Keratinocyte (primary cell): Measurements from ENCODE around the gene NVL. TPM values are rescaled to one million over a fixed set of nuclear protein-coding genes. Genes with fewer than 3 reads are reported as not detected.

Source experiments
- DNase-seq: peaks from one replicate; pipeline ENCODE4 v3.0.0-alpha.2; 2011; ENCODE audit warnings: low read depth, missing footprints, low spot score
- FAIRE-seq: peaks from 2 replicates; lab custom pipeline; 2011; peaks lifted over from hg19 to GRCh38; lab: Jason Lieb, UNC
- H2AFZ ChIP-seq: 2 replicates; pipeline ENCODE4 v1.6.0; 2012; ENCODE audit warnings: low read length, control low read depth, inconsistent platforms; ENCODE audit not compliant: control insufficient read depth
- H3K27ac ChIP-seq: 2 replicates; pipeline ENCODE4 v1.5.1; 2011; ENCODE audit warnings: low read length; ENCODE audit not compliant: control insufficient read depth, insufficient read depth
- H3K27me3 ChIP-seq: 3 replicates; pipeline ENCODE4 v1.6.0; 2011; ENCODE audit warnings: low read length; ENCODE audit not compliant: control insufficient read depth, insufficient read depth; ENCODE audit errors: extremely low read depth
- H3K36me3 ChIP-seq, 2 experiments: 2 replicates in 1 of 2; 3 replicates in 1 of 2; pipeline ENCODE4 v1.5.1; 2011; ENCODE audit warnings: low read length in 2 of 2, mild to moderate bottlenecking in 1 of 2; ENCODE audit not compliant: control insufficient read depth in 2 of 2, insufficient read depth in 2 of 2; ENCODE audit errors: extremely low read depth in 1 of 2
- H3K4me1 ChIP-seq: 3 replicates; pipeline ENCODE4 v1.5.1; 2011; ENCODE audit warnings: low read length; ENCODE audit not compliant: control insufficient read depth, insufficient read depth; ENCODE audit errors: extremely low read depth
- H3K4me2 ChIP-seq: 3 replicates; pipeline ENCODE4 v1.6.0; 2011; ENCODE audit warnings: low read depth, low read length; ENCODE audit not compliant: control insufficient read depth, insufficient read depth; ENCODE audit errors: extremely low read depth
- H3K4me3 ChIP-seq, 3 experiments: fragments of 200-600 bp in 1 of 3; sonication (generic) in 1 of 3; 2 replicates in 2 of 3; 3 replicates in 1 of 3; pipeline ENCODE4 v1.5.1; 2011 to 2016; ENCODE audit warnings: low read length in 3 of 3, mild to moderate bottlenecking in 3 of 3, control low read depth in 2 of 3, inconsistent platforms in 1 of 3, low read depth in 1 of 3, mixed read lengths in 1 of 3, mixed run types in 1 of 3, moderate library complexity in 1 of 3; ENCODE audit not compliant: control insufficient read depth in 2 of 3, insufficient read depth in 2 of 3; ENCODE audit errors: extremely low read depth in 1 of 3
- H3K79me2 ChIP-seq: 2 replicates; pipeline ENCODE4 v1.6.0; 2012; ENCODE audit warnings: low read length; ENCODE audit not compliant: control insufficient read depth, insufficient read depth
- H3K9ac ChIP-seq: 3 replicates; pipeline ENCODE4 v1.6.0; 2011; ENCODE audit warnings: low read length; ENCODE audit not compliant: control insufficient read depth, insufficient read depth; ENCODE audit errors: extremely low read depth
- H3K9me1 ChIP-seq: 3 replicates; pipeline ENCODE4 v1.6.0; 2011; ENCODE audit warnings: low read length; ENCODE audit not compliant: control insufficient read depth, insufficient read depth; ENCODE audit errors: extremely low read depth
- H3K9me3 ChIP-seq: 2 replicates; pipeline ENCODE4 v1.5.1; 2012; ENCODE audit warnings: low read depth, low read length; ENCODE audit not compliant: control insufficient read depth
- H4K20me1 ChIP-seq: 3 replicates; pipeline ENCODE4 v1.6.0; 2011; ENCODE audit warnings: low read length; ENCODE audit not compliant: control insufficient read depth, insufficient read depth; ENCODE audit errors: extremely low read depth
- CTCF ChIP-seq, 3 experiments: IDR thresholded peaks in 1 of 3; conservative IDR thresholded peaks in 1 of 3; optimal IDR thresholded peaks in 1 of 3; 2 replicates in 2 of 3; 3 replicates in 1 of 3; pipeline versions ENCODE3 to v1.5.1; 2011; ENCODE audit warnings: low read length in 3 of 3, mild to moderate bottlenecking in 3 of 3, moderate library complexity in 2 of 3, control low read depth in 1 of 3, inconsistent platforms in 1 of 3; ENCODE audit not compliant: insufficient read depth in 2 of 3; ENCODE audit errors: extremely low read depth in 1 of 3
- EZH2 ChIP-seq: IDR thresholded peaks from one replicate; pipeline ENCODE4 v1.6.1; 2012; ENCODE audit warnings: inconsistent platforms, mild to moderate bottlenecking, low read length, moderate library complexity
- dilution Hi-C: fragments of 300-500 bp; cut with MboI; formaldehyde crosslinking; loops from one replicate; pipeline ENCODE4 v1.7.0; 2020; ENCODE audit warnings: low sequenced_read_pairs; ENCODE audit not compliant: extremely low pct_ligation_motif_present
- polyA plus RNA-seq, 5 experiments: library from polyadenylated mRNA; depleted of rRNA in 3 of 5; stranded (reverse) in 3 of 5; stranded (forward) in 1 of 5; unstranded in 1 of 5; fragments of >200 nt; gene quantifications; 1 replicate in 1 of 5; 2 replicates in 3 of 5; 3 replicates in 1 of 5; pipeline versions ENCODE4 v1.2.1 to v1.2.3, GENCODE V29; 2011 to 2012; ENCODE audit warnings: missing spikeins in 2 of 5, low read depth in 1 of 5, low replicate concordance in 1 of 5

NVL gene
- polyA plus RNA-seq, 1 donor (not counting 4 experiments of a cell fraction or from before 2014, with no cell fraction given): 24.9 TPM

GRCh38 chr1:224256640-224257039, 73.3 kb downstream of the NVL start:
- Histone ChIP-seq H3K27ac (no peak overlapping the region), H3K4me1 (no peaks in the 10 kb centered on the region), H3K27me3 (no peaks in the 10 kb centered on the region), H2AFZ (no peak overlapping the region), H3K9me1 (no peaks in the 10 kb centered on the region), H4K20me1 (no peaks in the 10 kb centered on the region), H3K79me2 (no peaks in the 10 kb centered on the region), H3K9me3 (no peaks in the 10 kb centered on the region), H3K36me3 (peaks cover 0 to 3% of the 10 kb centered on the region in 2 experiments), H3K9ac (no peak overlapping the region), H3K4me3 (no peak overlapping the region), H3K4me2 (no peak overlapping the region)
- TF ChIP-seq EZH2: no peak
- no peak for TF ChIP-seq CTCF (optimal IDR thresholded peaks at IDR 0.05 in 1 of 3, IDR thresholded peaks at IDR 0.05 in 1 of 3, conservative IDR thresholded peaks at IDR 0.05 in 1 of 3; ENCODE audit: extremely low read depth in 1 of 3, insufficient read depth in 2 of 3, low read length in 3 of 3)
- FAIRE-seq (no peak), DNase-seq (no peak)
- dilution Hi-C loops: no loop called here

- H2AFZ ChIP-seq: no peak overlapping the region
- H3K79me2 ChIP-seq: no peaks in the 10 kb centered on the region
- no peaks in the 10 kb centered on the region for H3K9me3 ChIP-seq
- dilution Hi-C loops: no loop called here
- H3K4me2 ChIP-seq: no peak overlapping the region
- no peak overlapping the region for H3K9ac ChIP-seq
- H3K9me1 ChIP-seq: no peaks in the 10 kb centered on the region
- peaks cover 3 to 4% of the 10 kb centered on the region in 2 experiments for H3K36me3 ChIP-seq
- no peak overlapping the region for H3K4me3 ChIP-seq
- DNase-seq: no peak
- H3K27ac ChIP-seq: no peak overlapping the region
- FAIRE-seq: no peak
- H4K20me1 ChIP-seq: no peaks in the 10 kb centered on the region
- H3K27me3 ChIP-seq: no peaks in the 10 kb centered on the region
- no peaks in the 10 kb centered on the region for H3K4me1 ChIP-seq
- TF ChIP-seq EZH2: no peak
- TF ChIP-seq CTCF (optimal IDR thresholded peaks at IDR 0.05 in 1 of 3, IDR thresholded peaks at IDR 0.05 in 1 of 3, conservative IDR thresholded peaks at IDR 0.05 in 1 of 3; ENCODE audit: extremely low read depth in 1 of 3, insufficient read depth in 2 of 3, low read length in 3 of 3): no peak
Measured at GRCh38 chr1:224253721-224254120, 76.3 kb downstream of the NVL start.
